IMR-90 (cell line): ENCODE results near the gene CLDN19. TPM values are rescaled to one million over a fixed set of nuclear protein-coding genes. Genes with fewer than 3 reads are reported as not detected.

ENCODE experiments used
- ATAC-seq: fragments of 200-7000 bp; cut with Tn5 transposase; 2 replicates; pipeline ENCODE4 v1.9.1; 2020; ENCODE audit warnings: low read depth, mild to moderate bottlenecking, moderate library complexity
- BruUV-seq: library from RNA; stranded (reverse); fragments of 400-500 nt; replicated peaks from 2 replicates; lab custom pipeline; 2021; lab: Mats Ljungman, UMichigan
- CTCF ChIA-PET: fragments of 300-600 bp; formaldehyde crosslinking; extraction: SDS; loops from one replicate; lab custom pipeline; 2021; ENCODE audit warnings: antibody characterized with exemption; lab: Yijun Ruan, JAX
- POLR2A ChIA-PET: fragments of 300-600 bp; sonication (Branson Sonifier 250); formaldehyde crosslinking; loops from one replicate; lab custom pipeline; 2022; ENCODE audit warnings: antibody characterized with exemption; ENCODE audit not compliant: unreplicated experiment; lab: Charles Lee
- DNase-seq: peaks from one replicate; pipeline ENCODE4 v3.0.0; 2013
- H2AFZ ChIP-seq: replicated peaks from 2 replicates; pipeline ENCODE3; 2013; ENCODE audit warnings: low read length, mild to moderate bottlenecking; ENCODE audit not compliant: poor library complexity
- H2AK5ac ChIP-seq: 2 replicates; pipeline ENCODE4 v1.6.1; 2013; ENCODE audit warnings: low read depth, low read length, inconsistent platforms
- H2AK9ac ChIP-seq: replicated peaks from 2 replicates; pipeline ENCODE3; 2013; ENCODE audit warnings: mild to moderate bottlenecking, low read depth, low read length, moderate library complexity; ENCODE audit not compliant: poor library complexity
- H2BK120ac ChIP-seq: 2 replicates; pipeline ENCODE4 v1.6.1; 2013; ENCODE audit warnings: low read depth, low read length, inconsistent platforms
- H2BK15ac ChIP-seq: 3 replicates; pipeline ENCODE4 v1.6.1; 2013; ENCODE audit warnings: low read depth, low read length, inconsistent platforms
- H2BK20ac ChIP-seq: 2 replicates; pipeline ENCODE4 v1.6.1; 2013; ENCODE audit warnings: low read depth, mild to moderate bottlenecking, inconsistent platforms, low read length, moderate library complexity
- H2BK5ac ChIP-seq: 2 replicates; pipeline ENCODE4 v1.6.1; 2013; ENCODE audit warnings: mild to moderate bottlenecking, low read depth, low read length, inconsistent platforms; ENCODE audit not compliant: poor library complexity, severe bottlenecking
- H3K14ac ChIP-seq: replicated peaks from 2 replicates; pipeline ENCODE4 v1.6.1; 2013; ENCODE audit warnings: low read depth, low read length, inconsistent platforms
- H3K18ac ChIP-seq: 2 replicates; pipeline ENCODE4 v1.6.1; 2013; ENCODE audit warnings: low read depth, low read length, control low read depth
- H3K23ac ChIP-seq: 2 replicates; pipeline ENCODE4 v1.6.1; 2013; ENCODE audit warnings: low read depth, low read length, inconsistent platforms
- H3K27ac ChIP-seq: 2 replicates; pipeline ENCODE4 v1.5.1; 2013; ENCODE audit warnings: mild to moderate bottlenecking, control low read depth, low read length; ENCODE audit not compliant: insufficient read depth
- H3K27me3 ChIP-seq: 2 replicates; pipeline ENCODE4 v1.6.1; 2013; ENCODE audit warnings: low read length; ENCODE audit not compliant: control insufficient read depth, insufficient read depth
- H3K36me3 ChIP-seq: 2 replicates; pipeline ENCODE4 v1.6.1; 2013; ENCODE audit warnings: low read length, mixed read lengths; ENCODE audit not compliant: control insufficient read depth, insufficient read depth
- H3K4ac ChIP-seq: 2 replicates; pipeline ENCODE4 v1.6.1; 2013; ENCODE audit warnings: low read depth, low read length, inconsistent platforms
- H3K4me1 ChIP-seq: 2 replicates; pipeline ENCODE4 v1.6.1; 2013; ENCODE audit warnings: low read length, mixed read lengths; ENCODE audit not compliant: control insufficient read depth, insufficient read depth
- H3K4me2 ChIP-seq: 2 replicates; pipeline ENCODE4 v1.6.1; 2013; ENCODE audit warnings: low read depth, mild to moderate bottlenecking, control low read depth, low read length, moderate library complexity
- H3K4me3 ChIP-seq: 2 replicates; pipeline ENCODE4 v1.5.1; 2013; ENCODE audit warnings: low read depth, mild to moderate bottlenecking, control low read depth, low read length, moderate library complexity; ENCODE audit not compliant: insufficient read depth
- H3K56ac ChIP-seq: 2 replicates; pipeline ENCODE4 v1.6.1; 2013; ENCODE audit warnings: low read length, inconsistent platforms; ENCODE audit not compliant: insufficient read depth; ENCODE audit errors: extremely low read depth
- H3K79me1 ChIP-seq, 2 experiments: 2 replicates each; pipeline ENCODE4 v1.6.1; 2013; ENCODE audit warnings: low read length in 2 of 2, inconsistent platforms in 1 of 2, low read depth in 1 of 2
- H3K9ac ChIP-seq: 2 replicates; pipeline ENCODE4 v1.6.1; 2013; ENCODE audit warnings: low read depth, low read length, control low read depth
- H3K9me1 ChIP-seq: 2 replicates; pipeline ENCODE4 v1.6.1; 2013; ENCODE audit warnings: low read length, inconsistent platforms; ENCODE audit not compliant: insufficient read depth
- H3K9me3 ChIP-seq: 2 replicates; pipeline ENCODE4 v1.6.1; 2013; ENCODE audit warnings: low read length; ENCODE audit not compliant: control insufficient read depth, insufficient read depth
- H4K20me1 ChIP-seq: 2 replicates; pipeline ENCODE4 v1.6.1; 2013; ENCODE audit warnings: low read length, inconsistent platforms; ENCODE audit not compliant: insufficient read depth
- H4K5ac ChIP-seq: 2 replicates; pipeline ENCODE4 v1.6.1; 2013; ENCODE audit warnings: mild to moderate bottlenecking, low read depth, low read length, control low read depth
- H4K8ac ChIP-seq, 2 experiments: 2 replicates each; pipeline ENCODE4 v1.6.1; 2013; ENCODE audit warnings: low read depth in 2 of 2, low read length in 2 of 2, control low read depth in 1 of 2, inconsistent platforms in 1 of 2
- H4K91ac ChIP-seq: 2 replicates; pipeline ENCODE4 v1.6.1; 2013; ENCODE audit warnings: low read depth, low read length, inconsistent platforms; ENCODE audit not compliant: insufficient read depth
- CTCF ChIP-seq: conservative IDR thresholded peaks from 2 replicates; pipeline ENCODE4 v1.5.1; 2012; ENCODE audit warnings: mild to moderate bottlenecking, low read depth, low read length, improper control_type of control experiment
- RAD21 ChIP-seq: IDR thresholded peaks from 2 replicates; pipeline ENCODE4 v1.6.1; 2012; ENCODE audit warnings: low read length, improper control_type of control experiment
- RCOR1 ChIP-seq: IDR thresholded peaks from 2 replicates; pipeline ENCODE4 v1.6.1; 2012; ENCODE audit warnings: mild to moderate bottlenecking, low read length, improper control_type of control experiment; ENCODE audit not compliant: insufficient replicate concordance
- SMC3 ChIP-seq: fragments of 150-350 bp; IDR thresholded peaks from 2 replicates; pipeline ENCODE4 v1.6.1; 2016; ENCODE audit warnings: low read depth, mild to moderate bottlenecking, antibody characterized with exemption, low read length, moderate library complexity
- dilution Hi-C: fragments of 300-500 bp; cut with HindIII; formaldehyde crosslinking; loops from one replicate; pipeline ENCODE4 v1.14.3; 2018; ENCODE audit warnings: low sequenced_read_pairs; ENCODE audit not compliant: unreplicated experiment
- in situ Hi-C: fragments of 300-500 bp; cut with MboI; formaldehyde crosslinking; loops from 3 replicates; pipeline ENCODE4 v1.14.3; 2019; ENCODE audit warnings: low sequenced_read_pairs, inconsistent platforms, mixed read lengths
- intact Hi-C: fragments of 100-400 bp; cut with micrococcal nuclease; formaldehyde crosslinking; loops from 2 replicates; pipeline ENCODE4 v1.10.0; 2022
- polyA plus RNA-seq, 3 experiments: library from polyadenylated mRNA; depleted of rRNA; stranded (reverse); fragments of >200 nt; gene quantifications; 2 replicates each; pipeline ENCODE4 v1.2.3, GENCODE V29; 2012; ENCODE audit warnings: low replicate concordance in 1 of 3
- total RNA-seq: library from RNA; depleted of rRNA; stranded (reverse); fragments of >200 nt; gene quantifications from 2 replicates; pipeline ENCODE4 v1.2.3, GENCODE V29; 2012

Gene CLDN19
- total and polyA plus RNA-seq, 2 of the 4 experiments (the other 2 are of a cell fraction), result not detected

DNA sequence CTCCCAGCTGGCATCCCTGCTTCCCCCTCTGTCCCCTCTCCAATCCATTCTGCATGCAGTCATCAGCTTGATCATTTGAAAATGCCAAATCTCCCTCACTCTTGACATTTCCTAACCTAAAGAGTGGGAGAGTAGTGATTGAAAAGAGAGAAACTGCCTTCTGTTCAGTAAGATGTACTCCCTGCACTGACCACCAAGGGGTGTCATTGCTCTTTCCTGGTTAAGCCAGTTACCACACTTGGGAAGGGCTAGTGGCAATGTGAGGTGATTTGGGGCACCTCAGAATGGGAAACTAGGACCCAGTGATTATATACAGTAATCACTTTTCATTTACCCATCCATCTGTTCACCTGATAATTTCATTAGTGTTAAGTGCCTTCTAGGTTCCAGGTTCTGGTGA, 37.8 kb upstream of the CLDN19 start:
- H3K36me3 ChIP-seq, result peaks cover 23% of the 10 kb centered on the region
- H2BK120ac ChIP-seq, result no peak overlapping the region
- H3K23ac ChIP-seq, result no peak overlapping the region
- no peaks in the 10 kb centered on the region; the same call in 1 of the 2 replicates for H4K20me1 ChIP-seq
- ATAC-seq (peak; percentile 95), DNase-seq (peak; percentile 46)
- H3K9me3 ChIP-seq, result no peaks in the 10 kb centered on the region
- H3K27ac ChIP-seq, result no peak overlapping the region
- no peak overlapping the region for H3K4me2 ChIP-seq
- H3K18ac ChIP-seq, result no peak overlapping the region
- no peak overlapping the region for H2AFZ ChIP-seq
- ChIA-PET POLR2A (interaction anchor here (0.5 kb wide), 1 partner anchor 10 kb away, joined by 3 read pairs; no protein-coding TSS in a partner anchor), CTCF (interaction anchor here (0.6 to 3.2 kb wide), 6 partner anchors 12 to 443 kb away, joined by 3 to 13 read pairs (median 3); no protein-coding TSS in a partner anchor)
- dilution Hi-C loops, result no loop called here
- H4K8ac ChIP-seq, result no peak overlapping the region
- no peak overlapping the region for H2BK5ac ChIP-seq
- intact Hi-C loops, result loop anchor here (1.0 to 2.0 kb wide), 2 partner anchors 131 to 295 kb away; no protein-coding TSS in a partner anchor
- H2AK5ac ChIP-seq, result no peak overlapping the region
- H3K4me1 ChIP-seq, result no peaks in the 10 kb centered on the region
- peaks cover 7% of the 10 kb centered on the region; the same call in 1 of the 2 replicates for H3K9me1 ChIP-seq
- in situ Hi-C loops, result loop anchor here (5.0 kb wide), 1 partner anchor 294 kb away; no protein-coding TSS in a partner anchor
- peaks cover 9 to 22% of the 10 kb centered on the region in 2 experiments; a peak in 3 of 4 replicates for H3K79me1 ChIP-seq
- H4K91ac ChIP-seq, result no peak overlapping the region
- H3K9ac ChIP-seq, result no peak overlapping the region
- H3K14ac ChIP-seq, result no peak overlapping the region
- TF ChIP-seq CTCF (peak; percentile 71), RAD21 (peak; percentile 86), SMC3 (peak; percentile 81), RCOR1 (no peak)
- H2BK15ac ChIP-seq, result no peak overlapping the region
- H3K56ac ChIP-seq, result no peak overlapping the region
- H3K27me3 ChIP-seq, result no peaks in the 10 kb centered on the region
- H4K5ac ChIP-seq, result no peak overlapping the region
- no TSS peak for BruUV-seq
- H2AK9ac ChIP-seq, result no peak overlapping the region
- H3K4me3 ChIP-seq, result no peak overlapping the region
- H3K4ac ChIP-seq, result no peak overlapping the region
- no peak overlapping the region for H2BK20ac ChIP-seq
